ENCODE measurements around the gene EDC3.

DNA sequence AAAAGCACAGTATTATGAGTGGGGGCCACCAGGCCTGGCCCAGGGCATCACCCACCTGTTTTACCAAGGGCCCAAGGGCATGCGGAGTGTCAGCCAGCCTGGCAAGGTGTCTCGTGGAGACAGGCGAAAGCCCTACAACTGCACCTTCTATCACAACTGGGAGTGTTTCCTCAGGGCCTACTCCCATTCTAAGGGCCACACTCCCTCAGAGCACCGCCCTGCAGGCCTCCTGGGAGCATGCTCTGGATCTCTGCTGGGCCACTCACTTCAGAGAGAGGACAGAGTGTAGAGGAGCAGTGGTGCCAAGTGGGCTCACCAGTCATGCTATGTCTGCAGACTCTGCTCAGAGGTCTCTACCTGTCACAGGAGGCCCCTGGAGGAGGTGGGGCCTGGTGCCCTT is 101.4 kb downstream of the EDC3 start:
- TF ChIP-seq POLR2AphosphoS5 (IDR thresholded peaks at IDR 0.05; ENCODE audit: low read depth, low read length) (no peak), POLR2A (IDR thresholded peaks at IDR 0.05; ENCODE audit: low read depth, low read length) (no peak)

Data from GM12892 (cell line).